NOMO-1 (cell line): ENCODE results near the gene LRMDA.

Source experiments
- DNase-seq, 2 experiments: peaks; one replicate each; lab custom pipeline; 2025; ENCODE audit not compliant: unreplicated experiment in 2 of 2; lab: John Stamatoyannopoulos, UW

The LRMDA gene

DNA sequence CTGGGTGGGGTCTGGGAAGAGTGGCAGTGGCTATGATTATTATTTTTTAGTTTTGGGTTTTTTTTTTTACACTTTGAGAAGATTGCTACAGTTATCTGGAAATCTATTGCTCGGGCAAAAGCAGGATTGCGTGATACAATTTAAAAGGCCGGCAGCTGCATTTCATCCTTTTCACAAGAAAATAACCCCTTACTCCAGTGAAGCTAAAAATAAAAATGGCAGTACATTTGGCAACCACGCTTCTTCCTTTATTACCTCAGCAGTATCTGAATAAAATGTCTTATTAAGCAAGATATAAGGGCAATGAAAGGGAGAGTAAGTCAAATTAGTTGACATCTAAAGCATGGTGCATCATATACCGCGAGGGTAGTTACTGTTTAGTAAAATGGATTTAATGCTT lies 496.8 kb downstream of the LRMDA start:
- no peak for DNase-seq

DNA sequence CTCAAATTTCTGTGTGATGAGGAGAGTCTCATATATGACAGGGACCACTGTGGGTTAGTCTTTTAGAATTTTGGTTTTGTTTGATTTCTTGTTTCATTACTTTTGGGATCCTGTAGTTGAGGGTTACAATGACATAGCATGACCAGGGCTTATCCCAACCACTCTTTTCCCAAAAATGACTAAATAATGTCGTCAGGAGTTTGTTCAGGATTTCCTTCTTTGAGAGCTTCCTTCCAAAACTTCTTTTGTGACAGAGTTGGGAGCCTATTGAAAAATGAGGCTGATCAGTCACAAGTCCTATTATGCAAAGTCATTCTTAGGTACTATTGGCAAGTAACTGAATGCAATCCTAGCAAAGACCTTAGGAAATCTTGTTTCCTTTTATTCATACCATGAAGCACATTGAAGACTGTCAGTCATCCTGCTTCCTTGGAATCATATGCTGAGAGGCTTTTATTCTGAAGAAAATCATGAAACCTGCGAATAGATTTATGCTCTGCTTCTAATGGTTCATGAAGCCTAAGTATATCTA lies 498.3 kb downstream of the LRMDA start:
- DNase-seq: no peak

DNA sequence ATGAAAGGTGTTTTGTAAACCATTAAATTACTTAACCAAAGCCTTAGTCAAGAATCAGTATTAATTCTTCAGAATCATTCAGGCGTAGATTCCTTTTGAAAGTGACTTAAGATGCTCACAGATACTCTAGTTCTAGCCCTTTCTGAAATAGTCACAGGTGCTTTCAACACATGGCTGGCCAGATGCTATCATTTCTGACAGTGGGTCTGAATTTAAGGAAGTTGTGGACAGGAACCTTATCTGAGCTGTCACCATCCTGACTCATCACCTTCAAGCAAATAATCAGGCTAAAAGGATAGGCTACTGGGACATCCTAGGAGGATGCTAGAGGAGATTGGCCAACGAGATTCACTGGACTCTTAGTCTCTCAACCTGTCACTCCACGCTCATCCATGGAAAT lies 501.5 kb downstream of the LRMDA start:
- DNase-seq: peak; percentile 32 to 72

DNA sequence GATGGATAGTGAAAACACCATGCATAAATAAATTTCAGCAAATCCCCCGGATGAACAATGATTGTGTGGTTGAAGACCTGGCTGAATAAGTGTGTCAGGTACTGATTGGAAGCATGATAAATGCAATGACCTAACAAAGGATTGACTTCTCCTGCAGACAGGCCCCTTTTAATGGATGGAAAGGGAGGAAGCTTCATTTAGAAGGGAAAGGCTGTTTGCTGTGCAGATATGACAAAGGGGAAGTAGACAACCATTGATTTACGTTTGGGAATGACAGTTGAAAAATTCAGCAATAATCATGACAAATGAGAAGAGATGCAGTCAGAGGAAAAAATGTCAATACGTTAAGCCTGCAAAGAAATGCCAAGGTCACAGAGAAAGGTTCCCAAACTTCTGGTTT lies 503.8 kb downstream of the LRMDA start:
- DNase-seq: peak; percentile 22 to 60

DNA sequence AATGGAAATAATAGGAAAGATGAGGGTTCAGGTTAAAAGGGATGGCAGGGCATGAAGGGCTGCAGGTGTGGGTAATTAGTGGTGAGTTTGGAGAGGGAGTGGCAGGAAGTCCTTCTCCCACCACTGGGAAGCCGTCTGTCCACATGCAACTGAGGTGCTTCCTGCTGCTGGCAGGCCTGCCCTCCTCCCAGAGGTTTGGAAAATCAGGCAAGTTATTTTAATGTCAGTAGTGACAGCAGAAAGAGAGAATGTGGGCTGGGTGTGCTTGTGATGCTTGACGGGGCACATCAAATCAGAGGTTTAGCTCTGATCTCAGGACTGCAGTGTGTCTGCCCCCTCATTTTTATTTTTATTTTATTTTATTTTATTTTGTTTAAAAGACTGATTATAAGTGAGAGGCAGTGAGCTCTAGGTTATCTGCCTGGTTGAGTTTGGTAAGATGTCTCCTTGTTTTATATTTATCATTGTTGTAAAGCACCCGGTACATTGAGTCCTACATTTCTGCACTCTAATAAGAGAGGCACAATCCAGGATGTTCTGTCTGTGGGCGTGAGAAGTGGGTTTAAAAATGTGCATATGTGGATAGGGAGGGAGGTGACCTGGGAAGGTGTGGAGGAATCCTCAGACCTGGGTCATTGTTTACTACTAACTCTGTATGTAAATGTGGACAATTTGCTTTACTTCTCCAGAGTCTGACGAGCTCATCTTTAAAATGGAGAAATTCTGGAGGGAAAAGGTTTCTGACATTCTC lies 504.4 kb downstream of the LRMDA start:
- DNase-seq: no peak

DNA sequence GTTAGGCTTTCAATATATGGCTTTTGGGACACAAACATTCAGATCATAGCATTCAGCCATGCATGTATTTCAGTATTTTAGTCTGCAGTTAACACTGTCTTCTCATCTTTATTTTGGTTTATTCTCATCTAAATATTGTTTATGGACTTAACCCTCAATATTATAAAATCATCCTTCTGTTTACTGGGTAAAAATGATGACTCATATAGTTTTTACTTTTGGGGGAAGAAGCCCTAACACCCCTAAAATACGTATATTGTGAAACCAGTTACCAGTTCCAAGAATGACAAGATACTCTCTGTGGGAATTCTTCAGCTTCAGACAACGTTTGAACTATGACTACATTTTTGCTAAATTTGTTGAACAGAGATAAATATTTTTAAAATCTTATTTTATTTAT lies 505.4 kb downstream of the LRMDA start:
- no peak for DNase-seq

DNA sequence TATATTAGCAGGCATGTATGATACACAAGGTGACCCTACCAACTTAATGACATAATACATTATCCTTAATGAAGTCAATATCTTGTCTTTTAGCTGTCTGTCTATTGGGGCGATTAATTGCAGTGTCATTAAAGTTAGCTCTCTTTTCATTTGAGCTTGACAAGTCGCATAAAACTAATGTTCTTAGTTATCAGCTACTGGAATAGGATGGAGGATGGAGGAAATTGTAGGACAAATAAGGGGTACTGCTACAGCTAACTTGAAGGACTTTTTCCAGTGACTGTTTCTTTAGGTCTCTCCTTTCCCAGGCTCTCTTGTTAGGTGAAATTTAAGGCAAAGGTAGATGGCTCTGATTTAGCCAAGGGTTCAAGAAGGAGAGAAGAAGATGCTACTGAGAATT lies 506.4 kb downstream of the LRMDA start:
- DNase-seq: no peak

DNA sequence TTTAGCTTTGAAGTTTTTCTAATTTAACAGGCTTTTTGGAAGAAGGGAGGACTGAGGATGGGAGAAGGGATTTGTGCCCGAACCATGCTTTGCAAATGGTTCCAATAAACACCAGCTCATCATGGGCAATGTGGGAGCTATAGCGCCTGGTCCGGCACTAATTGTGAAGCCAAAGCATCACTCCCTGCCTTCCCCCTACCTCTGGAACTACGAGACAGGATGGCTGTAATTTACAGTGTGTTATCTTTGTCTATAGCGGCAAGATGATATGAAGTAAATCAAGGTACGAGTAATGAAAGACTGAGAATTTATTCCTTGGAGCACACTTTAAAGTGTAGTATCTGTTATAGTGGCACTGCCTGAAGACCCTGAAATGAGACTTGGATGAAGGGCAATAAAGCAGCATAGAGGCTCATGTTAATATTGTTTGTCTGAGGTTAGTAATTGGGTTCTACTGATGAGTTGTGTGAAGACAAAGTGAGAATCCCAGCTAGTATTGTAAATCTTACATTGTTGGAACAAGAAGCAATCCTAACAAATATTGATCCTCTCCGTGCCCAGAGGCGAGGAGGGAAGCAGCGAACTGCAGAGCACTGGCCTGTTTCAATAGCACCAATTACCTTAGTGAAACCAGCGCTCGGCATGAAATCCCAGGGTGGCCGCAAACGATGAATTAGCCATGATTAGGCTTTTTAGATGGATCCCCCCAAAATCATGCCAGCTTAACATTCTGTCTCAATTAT lies 507.1 kb downstream of the LRMDA start:
- no peak for DNase-seq

DNA sequence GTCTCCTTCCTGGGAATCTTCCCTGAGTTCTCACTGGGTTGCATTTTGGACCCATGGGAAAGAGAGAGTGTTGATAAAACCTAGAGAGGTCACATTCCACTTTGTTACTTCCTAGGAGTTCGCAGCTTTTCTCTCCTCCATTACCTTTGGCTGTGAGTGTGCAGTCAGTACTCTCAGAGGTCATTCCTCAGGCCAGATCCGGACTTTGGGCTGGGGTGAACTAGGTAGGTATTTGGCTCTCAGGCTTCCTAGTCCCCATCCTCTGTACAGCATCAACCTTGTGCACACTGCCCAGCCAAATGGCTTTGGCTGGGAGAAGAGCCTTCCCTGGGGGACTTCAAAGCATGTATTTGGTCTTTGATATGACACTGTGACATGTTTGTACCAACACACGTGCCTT lies 508.1 kb downstream of the LRMDA start:
- no peak for DNase-seq

DNA sequence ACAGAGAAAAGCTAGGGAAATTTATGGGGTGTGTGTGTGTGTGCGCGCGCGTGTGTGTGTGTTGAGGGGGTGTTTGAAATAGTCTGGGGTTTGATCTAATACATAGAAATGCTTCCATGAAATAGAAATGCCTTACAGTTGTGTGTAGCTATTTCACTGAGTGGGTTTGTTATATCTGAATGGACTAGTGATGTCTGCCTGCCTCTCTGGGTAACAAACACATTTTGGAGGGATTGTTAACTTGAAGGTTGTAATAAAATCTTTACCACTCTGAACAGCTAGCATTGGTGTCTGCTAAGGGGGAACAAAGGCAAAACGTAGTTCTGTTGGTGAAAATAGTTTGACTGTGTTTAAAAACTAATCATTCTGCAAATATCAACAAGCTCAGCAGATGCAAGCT lies 509.3 kb downstream of the LRMDA start:
- DNase-seq: no peak

DNA sequence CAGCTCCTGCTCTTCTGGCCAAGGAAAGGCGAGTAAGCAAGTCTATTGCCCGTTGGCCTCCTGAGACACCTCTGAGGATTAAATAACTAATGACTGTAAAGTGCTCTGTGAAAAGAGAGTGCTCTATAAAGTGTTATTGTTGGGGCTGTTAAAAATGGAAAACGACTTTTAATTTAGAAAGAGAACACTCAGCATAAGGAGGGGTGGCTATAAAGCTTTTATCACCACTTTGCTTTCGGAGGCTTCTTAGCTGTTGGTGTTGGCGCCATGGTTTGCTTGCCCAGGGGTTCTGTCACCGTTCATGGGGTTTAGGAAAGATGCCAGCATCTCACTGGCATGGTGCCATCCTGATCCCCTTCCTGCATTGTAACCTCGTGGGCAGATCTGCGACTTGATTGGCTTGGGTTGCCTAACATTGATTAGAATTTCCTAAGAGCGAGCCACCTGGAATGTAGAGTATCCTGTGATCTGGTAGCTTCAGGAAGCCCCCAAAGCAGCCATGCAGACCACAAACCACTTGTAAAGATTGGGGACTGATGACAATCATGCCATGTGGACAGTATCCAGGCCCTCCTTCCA lies 509.9 kb downstream of the LRMDA start:
- no peak for DNase-seq

DNA sequence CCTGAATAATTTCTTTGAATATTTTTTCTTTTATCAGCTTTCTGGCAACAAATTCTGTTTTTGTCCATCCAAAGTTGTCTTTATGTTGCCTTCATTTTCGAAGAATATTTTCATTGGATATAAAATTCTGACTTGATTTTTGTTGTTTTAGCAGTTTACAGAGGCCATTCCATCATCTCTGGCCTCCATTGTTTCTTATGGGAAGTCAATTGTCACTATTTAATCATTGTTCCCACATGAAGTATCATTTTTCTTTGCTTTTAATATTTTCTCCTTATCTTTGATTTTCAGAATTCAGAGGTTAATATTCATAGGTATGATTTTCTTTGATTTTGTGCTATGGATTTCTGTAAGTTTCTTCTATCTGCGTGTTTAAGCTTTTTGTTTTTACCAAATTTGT lies 512.6 kb downstream of the LRMDA start:
- no peak for DNase-seq

DNA sequence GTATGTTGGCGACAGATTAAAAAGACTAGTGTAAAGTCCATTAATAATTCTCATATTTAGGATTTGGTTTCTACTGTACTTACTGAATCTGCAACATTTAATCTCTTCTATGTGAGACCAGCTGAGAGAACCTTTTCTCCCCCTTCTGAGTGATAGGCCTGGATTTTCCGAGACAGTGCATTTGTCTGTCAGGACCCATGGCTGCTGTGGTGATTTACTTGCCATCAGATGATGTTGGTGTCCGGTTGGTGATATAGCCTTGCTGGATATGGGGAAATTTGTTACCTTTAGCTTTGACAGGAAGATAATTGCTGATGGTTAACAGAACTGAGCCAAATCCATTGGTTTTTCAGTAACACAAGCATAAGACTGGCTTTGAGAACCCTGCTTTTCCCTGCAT lies 517.2 kb downstream of the LRMDA start:
- DNase-seq: no peak

DNA sequence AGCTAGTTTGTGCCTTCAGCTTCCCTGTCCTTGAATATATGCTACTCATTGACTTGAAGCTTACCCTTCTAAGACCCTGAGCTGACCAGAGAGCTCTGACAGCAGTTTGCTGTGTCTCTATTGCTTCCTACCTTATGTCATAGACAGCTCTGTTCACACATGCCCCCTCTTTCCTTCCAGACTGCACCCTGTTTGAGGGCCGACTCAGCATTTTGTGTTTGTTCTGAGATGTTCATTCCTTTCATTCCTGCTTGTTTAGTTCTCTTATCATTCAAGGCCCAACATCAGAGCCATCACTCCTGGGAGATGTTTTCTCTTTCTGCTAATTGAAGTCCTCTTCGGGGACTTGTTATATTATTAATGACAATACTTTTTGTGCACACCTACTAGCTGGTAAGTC lies 518.9 kb downstream of the LRMDA start:
- no peak for DNase-seq

DNA sequence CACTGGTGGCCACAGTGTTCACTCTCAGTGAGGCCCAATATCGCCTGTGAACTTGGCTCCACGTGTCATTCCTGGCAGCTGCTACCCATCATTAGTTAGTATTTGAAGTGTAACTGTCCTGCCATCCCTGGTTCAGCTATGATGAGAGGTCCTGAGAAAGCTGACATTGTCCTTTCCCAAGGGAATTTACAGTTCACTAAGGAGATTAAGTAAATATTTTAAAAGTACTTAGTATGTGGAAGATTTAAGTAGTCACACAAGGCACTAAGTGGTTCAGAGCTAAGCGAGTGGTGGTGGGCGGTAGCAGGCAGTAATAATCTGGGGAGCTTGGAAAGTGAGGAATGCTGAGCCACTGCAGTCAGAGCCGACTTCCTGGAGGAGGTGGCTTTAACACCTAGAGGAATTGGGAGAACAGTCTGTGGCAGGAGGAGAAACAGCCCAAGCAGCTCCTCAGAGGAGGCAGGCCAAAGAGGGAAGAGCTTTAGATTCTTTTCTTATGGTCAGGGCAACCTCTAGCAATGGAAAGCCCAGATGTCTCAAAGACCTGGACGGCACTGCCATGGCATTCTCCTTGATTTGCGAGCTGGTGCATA lies 519.7 kb downstream of the LRMDA start:
- no peak for DNase-seq

DNA sequence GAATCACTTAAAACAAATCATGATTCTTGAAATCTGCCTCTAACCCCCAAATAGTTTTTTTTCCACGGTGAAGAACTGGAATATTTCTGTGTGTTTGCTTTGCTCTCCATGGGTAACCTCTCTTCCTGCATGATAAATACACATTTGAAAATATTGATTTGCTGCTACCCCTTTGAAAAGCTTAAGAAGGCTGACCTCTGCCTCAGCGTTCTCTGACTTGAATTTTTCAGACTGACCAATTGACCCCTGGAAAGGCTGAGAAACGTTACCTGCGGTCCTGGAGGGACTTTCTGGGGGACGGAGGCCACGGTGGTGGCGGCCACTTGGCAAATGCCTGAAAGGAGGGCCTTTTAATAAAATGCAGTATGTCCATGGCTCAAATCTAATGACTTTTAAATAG lies 520.2 kb downstream of the LRMDA start:
- DNase-seq: no peak

DNA sequence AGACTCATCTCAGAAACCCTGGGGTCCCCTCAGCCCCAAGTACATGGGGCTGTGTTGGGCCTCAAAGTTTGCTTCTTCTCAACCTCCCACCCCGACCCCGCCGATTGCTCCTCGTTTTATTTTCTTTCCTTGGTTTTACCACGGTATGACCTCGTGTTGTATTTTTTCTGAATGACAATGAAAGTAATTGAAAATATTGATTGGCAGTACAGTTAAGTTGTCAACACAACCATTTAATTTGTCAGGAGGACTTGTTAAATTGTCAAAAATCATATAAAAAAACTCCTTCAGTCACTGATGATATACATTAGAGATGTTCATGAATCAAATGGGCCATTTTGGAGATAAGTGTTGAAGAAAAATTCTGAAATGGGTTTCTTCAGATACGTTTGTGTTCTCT lies 520.7 kb downstream of the LRMDA start:
- no peak for DNase-seq

DNA sequence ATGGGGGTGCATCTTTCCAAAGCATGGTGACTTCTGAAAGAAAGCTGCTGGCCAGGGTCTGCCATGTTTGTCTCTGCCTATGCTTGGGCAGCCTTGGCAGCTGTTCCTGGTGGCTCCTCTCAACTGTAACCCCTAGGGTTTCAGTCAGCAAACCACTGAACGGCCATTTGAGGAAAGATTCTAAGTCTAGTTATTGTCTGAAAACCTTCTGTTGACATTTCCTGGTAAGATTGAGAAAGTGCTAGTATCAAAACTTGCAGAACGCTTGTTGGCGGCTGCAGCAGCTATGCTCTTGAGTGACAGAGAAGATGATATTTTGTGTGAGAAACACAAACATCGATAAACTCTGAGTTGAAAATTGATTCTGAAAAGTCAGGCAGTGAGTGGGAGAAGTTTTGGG lies 523.1 kb downstream of the LRMDA start:
- DNase-seq: peak; percentile 67 to 77

DNA sequence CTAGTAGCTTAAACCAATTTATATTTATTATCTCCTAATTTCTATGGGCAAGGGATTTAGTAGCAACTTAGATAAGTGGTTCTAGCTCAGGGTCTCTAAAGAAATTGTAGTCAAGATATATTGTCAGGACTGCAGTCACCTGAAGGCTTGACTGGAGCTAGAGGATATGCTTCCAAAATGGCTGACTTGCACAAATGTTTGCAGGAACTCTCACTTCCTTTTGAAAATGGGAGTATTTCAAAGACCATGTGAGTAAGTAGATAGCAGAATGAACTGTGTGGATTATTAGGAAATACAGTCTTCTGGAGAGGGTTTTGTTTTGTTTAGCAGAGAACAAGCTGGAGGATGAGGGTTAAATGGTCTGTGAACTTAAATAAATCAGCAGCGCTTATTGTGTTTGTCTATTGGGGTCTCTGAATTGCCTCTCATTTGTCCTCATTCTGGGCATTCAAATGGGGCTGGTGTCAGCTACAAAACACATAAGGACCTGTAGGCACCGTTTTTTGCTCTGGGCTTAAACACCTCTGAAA lies 524.6 kb downstream of the LRMDA start:
- peak; percentile 42 to 51 for DNase-seq

DNA sequence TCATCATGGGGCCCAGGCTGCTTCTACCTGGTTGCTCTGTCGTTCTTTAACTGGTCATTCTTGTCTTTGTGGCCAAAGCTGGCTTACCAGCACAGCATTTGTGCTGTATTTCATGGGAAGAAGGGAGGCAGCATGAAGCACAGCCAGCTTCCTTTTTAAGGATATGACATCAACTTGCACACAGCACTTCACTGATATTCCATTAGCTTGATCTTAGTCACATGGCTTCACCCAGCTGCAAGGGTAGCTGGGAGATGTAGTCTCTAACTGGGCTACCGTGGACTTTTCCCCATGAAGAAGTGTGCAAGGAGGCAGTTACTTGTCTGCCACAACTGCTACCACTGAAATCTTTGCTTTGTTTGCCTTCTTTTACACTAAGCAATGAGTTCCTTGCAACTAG lies 525.2 kb downstream of the LRMDA start:
- DNase-seq: peak in 1 of 2 experiments; percentile 36
